ENCODE results near the gene NLRX1. TPM values are rescaled to one million over a fixed set of nuclear protein-coding genes. Genes with fewer than 3 reads are reported as not detected.

The NLRX1 gene
- total RNA-seq, 1 experiment from 2014 or later = 16.7 TPM

GRCh38 chr11:119121008-119121810 lies 47.3 kb upstream of the NLRX1 start, which contains the start of gene HINFP:
HINFP (plus strand) TSS chr11:119121580; CDS start chr11:119126945, 5,365 bp downstream.
- intact Hi-C loops (cut with micrococcal nuclease) = loop anchor here (1.0 to 2.0 kb wide), 2 partner anchors 13 to 20 kb away; partner anchors contain the start of gene DPAGT1
- Mint-ChIP-seq H3K9me3 (ENCODE audit: unreplicated experiment) (no peaks in the 10 kb centered on the region), H3K36me3 (ENCODE audit: insufficient read depth, unreplicated experiment) (peaks cover 30% of the 10 kb centered on the region), H3K4me3 (ENCODE audit: unreplicated experiment) (peak within 1 kb of the TSS; percentile 79), H3K4me1 (ENCODE audit: insufficient read depth, unreplicated experiment) (peaks cover 25% of the 10 kb centered on the region), H3K27me3 (ENCODE audit: insufficient read depth, unreplicated experiment) (no peaks in the 10 kb centered on the region), H3K27ac (ENCODE audit: low read depth, unreplicated experiment) (peak within 1 kb of the TSS; percentile 85)
- no TSS peak for BruUV-seq (replicated peaks)
- ChIA-PET CTCF (interaction anchor here (0.6 to 1.5 kb wide), 9 partner anchors 9 to 203 kb away, joined by 3 to 9 read pairs (median 4); no protein-coding TSS in a partner anchor), POLR2A (interaction anchor here (0.6 to 6.7 kb wide), 25 partner anchors 8 to 1008 kb away, joined by 3 to 149 read pairs (median 4); partner anchors contain the start of genes C2CD2L, CBL, DPAGT1 and HMBS)
- no peak for TF ChIP-seq CTCF (IDR thresholded peaks at IDR 0.05; ENCODE audit: unreplicated experiment)
- peak; percentile 99 for DNase-seq (ENCODE audit: unreplicated experiment)

GRCh38 chr11:119121811-119122124 lies 46.8 kb upstream of the NLRX1 start:
- CTCF ChIA-PET = interaction anchor here (0.8 to 1.5 kb wide), 6 partner anchors 10 to 202 kb away, joined by 3 to 9 read pairs (median 5); no protein-coding TSS in a partner anchor
- TSS peak; percentile 67 for BruUV-seq (replicated peaks)
- intact Hi-C loops (cut with micrococcal nuclease) = loop anchor here (1.0 to 2.0 kb wide), 2 partner anchors 13 to 21 kb away; partner anchors contain the start of gene DPAGT1
- Mint-ChIP-seq H3K27me3 (ENCODE audit: insufficient read depth, unreplicated experiment) (no peaks in the 10 kb centered on the region), H3K27ac (ENCODE audit: low read depth, unreplicated experiment) (peak overlapping the region; percentile 85), H3K4me1 (ENCODE audit: insufficient read depth, unreplicated experiment) (peaks cover 28% of the 10 kb centered on the region), H3K36me3 (ENCODE audit: insufficient read depth, unreplicated experiment) (peaks cover 29% of the 10 kb centered on the region), H3K4me3 (ENCODE audit: unreplicated experiment) (peak overlapping the region; percentile 79), H3K9me3 (ENCODE audit: unreplicated experiment) (no peaks in the 10 kb centered on the region)
- POLR2A ChIA-PET = interaction anchor here (0.9 to 6.7 kb wide), 15 partner anchors 9 to 252 kb away, joined by 3 to 149 read pairs (median 6); partner anchors contain the start of genes C2CD2L, DPAGT1, HMBS and VPS11
- DNase-seq (ENCODE audit: unreplicated experiment) = no peak
- no peak for TF ChIP-seq CTCF (IDR thresholded peaks at IDR 0.05; ENCODE audit: unreplicated experiment)

GRCh38 chr11:119125821-119126220 lies 42.7 kb upstream of the NLRX1 start:
- Mint-ChIP-seq H3K27ac (ENCODE audit: low read depth, unreplicated experiment) (no peak overlapping the region), H3K9me3 (ENCODE audit: unreplicated experiment) (no peaks in the 10 kb centered on the region), H3K4me1 (ENCODE audit: insufficient read depth, unreplicated experiment) (peaks cover 24% of the 10 kb centered on the region), H3K27me3 (ENCODE audit: insufficient read depth, unreplicated experiment) (no peaks in the 10 kb centered on the region), H3K4me3 (ENCODE audit: unreplicated experiment) (no peak overlapping the region), H3K36me3 (ENCODE audit: insufficient read depth, unreplicated experiment) (peaks cover 65% of the 10 kb centered on the region)
- intact Hi-C loops (cut with micrococcal nuclease) = no loop called here
- BruUV-seq (replicated peaks) = no TSS peak
- ChIA-PET CTCF (interaction anchor here (0.7 to 1.9 kb wide), 3 partner anchors 43 to 210 kb away, joined by 3 to 10 read pairs (median 4); no protein-coding TSS in a partner anchor), POLR2A (interaction anchor here (0.7 to 2.0 kb wide), 5 partner anchors 9 to 58 kb away, joined by 3 to 8 read pairs (median 4); partner anchors contain the start of genes DPAGT1 and VPS11)
- no peak for DNase-seq (ENCODE audit: unreplicated experiment)
- no peak for TF ChIP-seq CTCF (IDR thresholded peaks at IDR 0.05; ENCODE audit: unreplicated experiment)

- H3K9me3 Mint-ChIP-seq (ENCODE audit: unreplicated experiment) = no peaks in the 10 kb centered on the region
- no peak for DNase-seq (ENCODE audit: unreplicated experiment)
- H3K27me3 Mint-ChIP-seq (ENCODE audit: insufficient read depth, unreplicated experiment) = no peaks in the 10 kb centered on the region
- H3K36me3 Mint-ChIP-seq (ENCODE audit: insufficient read depth, unreplicated experiment) = peaks cover 73% of the 10 kb centered on the region
- CTCF ChIA-PET = interaction anchor here (0.8 to 1.9 kb wide), 4 partner anchors 19 to 197 kb away, joined by 3 to 10 read pairs (median 4); no protein-coding TSS in a partner anchor
- POLR2A ChIA-PET = interaction anchor here (0.6 to 2.0 kb wide), 8 partner anchors 8 to 96 kb away, joined by 3 to 8 read pairs (median 3); partner anchors contain the start of genes DPAGT1, SLC37A4 and VPS11
- H3K4me3 Mint-ChIP-seq (ENCODE audit: unreplicated experiment) = no peak overlapping the region
- BruUV-seq (replicated peaks) = no TSS peak
- intact Hi-C loops (cut with micrococcal nuclease) = no loop called here
- no peak for TF ChIP-seq CTCF (IDR thresholded peaks at IDR 0.05; ENCODE audit: unreplicated experiment)
- peaks cover 22% of the 10 kb centered on the region for H3K4me1 Mint-ChIP-seq (ENCODE audit: insufficient read depth, unreplicated experiment)
- no peak overlapping the region for H3K27ac Mint-ChIP-seq (ENCODE audit: low read depth, unreplicated experiment)
Measured at GRCh38 chr11:119126675-119127268, 41.8 kb upstream of the NLRX1 start.

All from MCF 10A (cell line).